ENCODE measurements around the gene EHMT1.
"Not testable (repeated sequence)": the region's sequence is repeated elsewhere in the genome, so short reads cannot be mapped to it uniquely, and the experiment has no call there.

EHMT1 gene

GRCh38 chr9:137764981-137765380 is 146.2 kb downstream of the EHMT1 start:
- DNase-seq: no peak

- no peak for DNase-seq
Measured at GRCh38 chr9:137765536-137765935, 146.7 kb downstream of the EHMT1 start.

- DNase-seq: no peak
Measured at GRCh38 chr9:137771580-137771979, 152.8 kb downstream of the EHMT1 start.

GRCh38 chr9:137772281-137772873 is 153.6 kb downstream of the EHMT1 start:
- DNase-seq: no peak

GRCh38 chr9:137774775-137775386 is 156.1 kb downstream of the EHMT1 start:
- no peak for DNase-seq

- no peak for DNase-seq
Measured at GRCh38 chr9:137776306-137776995, 157.6 kb downstream of the EHMT1 start.

- no peak for DNase-seq
Measured at GRCh38 chr9:137777761-137778160, 159.0 kb downstream of the EHMT1 start.

GRCh38 chr9:137778336-137778735 is 159.5 kb downstream of the EHMT1 start:
- no peak for DNase-seq

- DNase-seq: no peak
Measured at GRCh38 chr9:137778914-137779313, 160.1 kb downstream of the EHMT1 start.

GRCh38 chr9:137780031-137780430 is 161.2 kb downstream of the EHMT1 start:
- not testable (repeated sequence) for DNase-seq

- DNase-seq: no peak
Measured at GRCh38 chr9:137781906-137782585, 163.2 kb downstream of the EHMT1 start.

GRCh38 chr9:137783521-137783920 is 164.7 kb downstream of the EHMT1 start:
- no peak for DNase-seq

- DNase-seq: no peak
Measured at GRCh38 chr9:137784046-137784445, 165.2 kb downstream of the EHMT1 start.

- no peak for DNase-seq
Measured at GRCh38 chr9:137784641-137785513, 166.1 kb downstream of the EHMT1 start.

GRCh38 chr9:137785704-137786161 is 166.9 kb downstream of the EHMT1 start:
- no peak for DNase-seq

- no peak for DNase-seq
Measured at GRCh38 chr9:137786511-137786920, 167.7 kb downstream of the EHMT1 start.

- DNase-seq: no peak
Measured at GRCh38 chr9:137787381-137787780, 168.6 kb downstream of the EHMT1 start.

GRCh38 chr9:137787786-137788505 is 169.1 kb downstream of the EHMT1 start:
- no peak for DNase-seq

- no peak for DNase-seq
Measured at GRCh38 chr9:137788561-137789294, 169.9 kb downstream of the EHMT1 start.

- DNase-seq: no peak
Measured at GRCh38 chr9:137789295-137789895, 170.6 kb downstream of the EHMT1 start.

GRCh38 chr9:137791947-137792346 is 173.1 kb downstream of the EHMT1 start:
- DNase-seq: no peak
